Stimulated activated CD4-positive, alpha-beta T cell treated with anti-CD3 and anti-CD28 coated beads, TNF-alpha, amount 100 ng/mL, for 48 hours (primary cell): Measurements from ENCODE around the gene CERS4.
"Not testable (repeated sequence)": the region's sequence is repeated elsewhere in the genome, so short reads cannot be mapped to it uniquely, and the experiment has no call there.

Experiments
- DNase-seq, 3 donors: peaks; one replicate each; pipeline ENCODE4 v3.0.0-alpha.2; 2020; ENCODE audit warnings: low read depth in 3 of 3

CERS4 gene

GRCh38 chr19:8261881-8262280 lies 52.7 kb downstream of the CERS4 start:
- no peak for DNase-seq

GRCh38 chr19:8262431-8262830 lies 53.3 kb downstream of the CERS4 start:
- no peak for DNase-seq

GRCh38 chr19:8264248-8264647 lies 55.1 kb downstream of the CERS4 start:
- not testable (repeated sequence) for DNase-seq

GRCh38 chr19:8265872-8266271 lies 56.7 kb downstream of the CERS4 start:
- no peak for DNase-seq

GRCh38 chr19:8269724-8270123 lies 60.6 kb downstream of the CERS4 start:
- DNase-seq: no peak

- DNase-seq: not testable (repeated sequence)
Measured at GRCh38 chr19:8276508-8276907, 67.3 kb downstream of the CERS4 start.

GRCh38 chr19:8291337-8291736 lies 82.2 kb downstream of the CERS4 start:
- DNase-seq: not testable (repeated sequence)

GRCh38 chr19:8302357-8302691 lies 93.2 kb downstream of the CERS4 start:
- DNase-seq: no peak

GRCh38 chr19:8302734-8303133 lies 93.6 kb downstream of the CERS4 start:
- no peak for DNase-seq

- no peak for DNase-seq
Measured at GRCh38 chr19:8304841-8305621, 95.9 kb downstream of the CERS4 start.

- no peak for DNase-seq
Measured at GRCh38 chr19:8305798-8306197, 96.6 kb downstream of the CERS4 start.

GRCh38 chr19:8306235-8307054 lies 97.3 kb downstream of the CERS4 start:
- no peak for DNase-seq

- DNase-seq: no peak
Measured at GRCh38 chr19:8307400-8307964, 98.3 kb downstream of the CERS4 start.

- DNase-seq: peak; percentile 71 to 86 (median 77)
Measured at GRCh38 chr19:8307965-8308866, 99.0 kb downstream of the CERS4 start, which contains the start of gene CD320. Gene CD320 (minus strand): TSS chr19:8308358. CDS start chr19:8308290, 68 bp downstream.

GRCh38 chr19:8308891-8309291 lies 99.7 kb downstream of the CERS4 start:
- DNase-seq: no peak

- no peak for DNase-seq
Measured at GRCh38 chr19:8310342-8311055, 101.3 kb downstream of the CERS4 start.

GRCh38 chr19:8311461-8312260 lies 102.5 kb downstream of the CERS4 start:
- DNase-seq: no peak
